Measurements from ENCODE around the gene CIDEB.

GRCh38 chr14:24256960-24257359, 50.8 kb downstream of the CIDEB start:
- TF ChIP-seq, protein P1, sequence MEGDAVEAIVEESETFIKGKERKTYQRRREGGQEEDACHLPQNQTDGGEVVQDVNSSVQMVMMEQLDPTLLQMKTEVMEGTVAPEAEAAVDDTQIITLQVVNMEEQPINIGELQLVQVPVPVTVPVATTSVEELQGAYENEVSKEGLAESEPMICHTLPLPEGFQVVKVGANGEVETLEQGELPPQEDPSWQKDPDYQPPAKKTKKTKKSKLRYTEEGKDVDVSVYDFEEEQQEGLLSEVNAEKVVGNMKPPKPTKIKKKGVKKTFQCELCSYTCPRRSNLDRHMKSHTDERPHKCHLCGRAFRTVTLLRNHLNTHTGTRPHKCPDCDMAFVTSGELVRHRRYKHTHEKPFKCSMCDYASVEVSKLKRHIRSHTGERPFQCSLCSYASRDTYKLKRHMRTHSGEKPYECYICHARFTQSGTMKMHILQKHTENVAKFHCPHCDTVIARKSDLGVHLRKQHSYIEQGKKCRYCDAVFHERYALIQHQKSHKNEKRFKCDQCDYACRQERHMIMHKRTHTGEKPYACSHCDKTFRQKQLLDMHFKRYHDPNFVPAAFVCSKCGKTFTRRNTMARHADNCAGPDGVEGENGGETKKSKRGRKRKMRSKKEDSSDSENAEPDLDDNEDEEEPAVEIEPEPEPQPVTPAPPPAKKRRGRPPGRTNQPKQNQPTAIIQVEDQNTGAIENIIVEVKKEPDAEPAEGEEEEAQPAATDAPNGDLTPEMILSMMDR (IDR thresholded peaks at IDR 0.05): no peak
- TF ChIP-seq POLR2A (IDR thresholded peaks at IDR 0.05): no peak

Measured in thyroid gland (tissue), 4 donors.